Parathyroid adenoma (tissue), 2 donors: Measurements from ENCODE around the gene MAN2A1.
"Not testable (repeated sequence)": the region's sequence is repeated elsewhere in the genome, so short reads cannot be mapped to it uniquely, and the experiment has no call there.

Experiments used
- H2AFZ ChIP-seq: fragments of 300-600 bp; sonication (generic); one replicate; pipeline ENCODE4 v1.7.0; 2017; ENCODE audit warnings: antibody characterized with exemption, mild to moderate bottlenecking
- H3K27ac ChIP-seq: fragments of 300-600 bp; sonication (generic); one replicate; pipeline ENCODE4 v1.7.0; 2017
- H3K27me3 ChIP-seq: fragments of 300-600 bp; sonication (generic); one replicate; pipeline ENCODE4 v1.7.0; 2017; ENCODE audit warnings: low read length; ENCODE audit not compliant: control insufficient read depth, insufficient read depth
- H3K36me3 ChIP-seq: fragments of 300-600 bp; sonication (generic); one replicate; pipeline ENCODE4 v1.7.0; 2017; ENCODE audit warnings: low read length; ENCODE audit not compliant: control insufficient read depth, insufficient read depth
- H3K4me1 ChIP-seq: fragments of 300-600 bp; sonication (generic); one replicate; pipeline ENCODE4 v1.7.0; 2017; ENCODE audit warnings: control low read depth
- H3K4me2 ChIP-seq: fragments of 300-600 bp; sonication (generic); one replicate; pipeline ENCODE4 v1.7.0; 2017; ENCODE audit warnings: low read length
- H3K4me3 ChIP-seq: fragments of 300-600 bp; sonication (generic); one replicate; pipeline ENCODE4 v1.7.0; 2017; ENCODE audit warnings: low read depth, low read length
- H3K79me2 ChIP-seq: fragments of 300-600 bp; sonication (generic); one replicate; pipeline ENCODE4 v1.7.0; 2017; ENCODE audit warnings: control low read depth
- H3K9ac ChIP-seq: fragments of 300-600 bp; sonication (generic); one replicate; pipeline ENCODE4 v1.7.0; 2017; ENCODE audit warnings: mild to moderate bottlenecking
- H3K9me3 ChIP-seq: fragments of 300-600 bp; sonication (generic); one replicate; pipeline ENCODE4 v1.7.0; 2017; ENCODE audit warnings: low read length; ENCODE audit not compliant: control insufficient read depth
- CTCF ChIP-seq: fragments of 300-600 bp; sonication (generic); IDR thresholded peaks from one replicate; pipeline ENCODE4 v1.7.0; 2017; ENCODE audit warnings: antibody characterized with exemption, mild to moderate bottlenecking
- donor health status: primary hyperparathyroidism.

MAN2A1 gene

GRCh38 chr5:109829331-109829730, 139.6 kb downstream of the MAN2A1 start:
- no peaks in the 10 kb centered on the region for H3K27me3 ChIP-seq
- no peaks in the 10 kb centered on the region for H3K79me2 ChIP-seq
- no peak for TF ChIP-seq CTCF
- no peaks in the 10 kb centered on the region for H3K36me3 ChIP-seq
- H3K9ac ChIP-seq = no peak overlapping the region
- no peak overlapping the region for H2AFZ ChIP-seq
- H3K4me2 ChIP-seq = no peak overlapping the region
- H3K27ac ChIP-seq = no peak overlapping the region
- H3K4me3 ChIP-seq = no peak overlapping the region
- no peaks in the 10 kb centered on the region for H3K4me1 ChIP-seq
- H3K9me3 ChIP-seq = no peaks in the 10 kb centered on the region

- H3K9me3 ChIP-seq = no peaks in the 10 kb centered on the region
Observed at GRCh38 chr5:109830955-109831502, 141.3 kb downstream of the MAN2A1 start.

GRCh38 chr5:109832207-109833188, 142.8 kb downstream of the MAN2A1 start:
- H3K4me2 ChIP-seq, H2AFZ ChIP-seq, H3K4me3 ChIP-seq, H3K9me3 ChIP-seq, H3K4me1 ChIP-seq, H3K9ac ChIP-seq, H3K79me2 ChIP-seq, H3K27ac ChIP-seq, H3K36me3 ChIP-seq, H3K27me3 ChIP-seq: not testable (repeated sequence)

More at GRCh38 chr5:109830955-109831502, 141.3 kb downstream of the MAN2A1 start:
- no peak overlapping the region for H2AFZ ChIP-seq
- no peak overlapping the region for H3K4me3 ChIP-seq
- no peak overlapping the region for H3K27ac ChIP-seq
- H3K9ac ChIP-seq = no peak overlapping the region
- no peak for TF ChIP-seq CTCF
- no peak overlapping the region for H3K4me2 ChIP-seq
- H3K36me3 ChIP-seq = no peaks in the 10 kb centered on the region
- no peaks in the 10 kb centered on the region for H3K79me2 ChIP-seq
- H3K27me3 ChIP-seq = no peaks in the 10 kb centered on the region
- H3K4me1 ChIP-seq = no peaks in the 10 kb centered on the region

- no peaks in the 10 kb centered on the region for H3K27me3 ChIP-seq
- H3K27ac ChIP-seq = no peak overlapping the region
- no peaks in the 10 kb centered on the region for H3K9me3 ChIP-seq
- H3K4me3 ChIP-seq = no peak overlapping the region
- peaks cover 5% of the 10 kb centered on the region for H3K4me1 ChIP-seq
- H3K9ac ChIP-seq = no peak overlapping the region
- no peaks in the 10 kb centered on the region for H3K79me2 ChIP-seq
- H2AFZ ChIP-seq = no peak overlapping the region
- H3K4me2 ChIP-seq = no peak overlapping the region
- no peak for TF ChIP-seq CTCF
- no peaks in the 10 kb centered on the region for H3K36me3 ChIP-seq
Observed at GRCh38 chr5:109833946-109834345, 144.2 kb downstream of the MAN2A1 start.

- H3K4me3 ChIP-seq = no peak overlapping the region
- H3K36me3 ChIP-seq = no peaks in the 10 kb centered on the region
- H2AFZ ChIP-seq = no peak overlapping the region
- no peak for TF ChIP-seq CTCF
- H3K27me3 ChIP-seq = no peaks in the 10 kb centered on the region
- H3K4me2 ChIP-seq = no peak overlapping the region
- no peaks in the 10 kb centered on the region for H3K79me2 ChIP-seq
- no peaks in the 10 kb centered on the region for H3K9me3 ChIP-seq
- H3K9ac ChIP-seq = no peak overlapping the region
- peaks cover 5% of the 10 kb centered on the region for H3K4me1 ChIP-seq
- H3K27ac ChIP-seq = no peak overlapping the region
Observed at GRCh38 chr5:109836280-109836679, 146.6 kb downstream of the MAN2A1 start.
